Psoas muscle (tissue), 8 donors: ENCODE measurements around the gene PGAP6. TPM values are rescaled to one million over a fixed set of nuclear protein-coding genes. Genes with fewer than 3 reads are reported as not detected.

Experiments
- ATAC-seq, 4 donors: fragments of 200-7000 bp; cut with Tn5 transposase; one replicate each; pipeline ENCODE4 v1.9.1; 2020; ENCODE audit warnings: moderate library complexity in 3 of 4, mild to moderate bottlenecking in 2 of 4
- DNase-seq, 2 donors: peaks; one replicate each; pipeline ENCODE4 v3.0.0-alpha.2; 2020
- H3K27ac ChIP-seq: fragments of 200-600 bp; one replicate; pipeline ENCODE4 v1.8.0; 2022
- H3K27me3 ChIP-seq, 3 donors: fragments of 200-600 bp in 1 of 3; one replicate each; pipeline versions ENCODE4 v1.6.1 to v1.8.0; 2013 to 2022; ENCODE audit warnings: low read length in 2 of 3, mild to moderate bottlenecking in 2 of 3, moderate library complexity in 1 of 3; ENCODE audit not compliant: insufficient read depth in 3 of 3
- H3K36me3 ChIP-seq, 2 donors: fragments of 200-600 bp in 1 of 2; one replicate each; pipeline versions ENCODE4 v1.6.1 to v1.8.0; 2013 to 2022; ENCODE audit warnings: low read depth in 1 of 2, mild to moderate bottlenecking in 1 of 2, moderate library complexity in 1 of 2; ENCODE audit not compliant: insufficient read depth in 1 of 2
- H3K4me1 ChIP-seq: fragments of 200-600 bp; one replicate; pipeline ENCODE4 v1.8.0; 2022
- H3K4me3 ChIP-seq: fragments of 200-600 bp; one replicate; pipeline ENCODE4 v1.8.0; 2022; ENCODE audit warnings: mild to moderate bottlenecking
- H3K9me3 ChIP-seq: fragments of 200-600 bp; one replicate; pipeline ENCODE4 v1.8.0; 2022
- WGBS, 3 donors: extraction: QIAGEN DNeasy Blood & Tissue Kit; methylation state at CpG; one replicate each; pipeline versions ENCODE4 v1.1.6 to v1.1.7; 2013; 5-methylcytosine and 5-hydroxymethylcytosine counted together
- intact Hi-C, 2 donors: fragments of 100-400 bp; cut with DNase I; formaldehyde crosslinking; loops; one replicate each; pipeline versions ENCODE4 v1.11.0 to v1.14.2; 2022
- polyA plus RNA-seq, 3 donors: library from polyadenylated mRNA; stranded (reverse); fragments of 200-250 nt; gene quantifications; one replicate each; pipeline ENCODE4 v1.2.3, GENCODE V29; 2013
- total RNA-seq, 4 donors: library from RNA; stranded (reverse); fragmentation: NEBNext Ultra II Directional in 2 of 4; extraction: Animal tissue kit (Norgen Biotek cat#: 25700) in 2 of 4; gene quantifications; one replicate each; pipeline versions ENCODE4 v1.2.1 to v1.2.4, GENCODE V29; 2021 to 2023
- TF ChIP-seq, protein P1 (sequence below): fragments of 200-600 bp; IDR thresholded peaks from one replicate; pipeline ENCODE4 v1.8.0; 2022; ENCODE audit warnings: antibody characterized with exemption
- donor health status: healthy with polysubstance abuse.
- donor health status: DM: no; HTN: no; CAD: no; lungs with moderate emphysema.
- donor health status: Bipolar disorder and iron deficiency.
- donor health status: healthy.
- donor health status: DM: yes; HTN: yes; CAD: no.
- donor health status: DM: no; HTN: no; CAD: no.
- donor health status: DM: no; HTN: no; CAD: no.
- donor health status: DM: yes; HTN: yes; CAD: no.

PGAP6 gene
- total and polyA plus RNA-seq, 7 donors = 26.0 to 46.9 (median 33.8) TPM

DNA sequence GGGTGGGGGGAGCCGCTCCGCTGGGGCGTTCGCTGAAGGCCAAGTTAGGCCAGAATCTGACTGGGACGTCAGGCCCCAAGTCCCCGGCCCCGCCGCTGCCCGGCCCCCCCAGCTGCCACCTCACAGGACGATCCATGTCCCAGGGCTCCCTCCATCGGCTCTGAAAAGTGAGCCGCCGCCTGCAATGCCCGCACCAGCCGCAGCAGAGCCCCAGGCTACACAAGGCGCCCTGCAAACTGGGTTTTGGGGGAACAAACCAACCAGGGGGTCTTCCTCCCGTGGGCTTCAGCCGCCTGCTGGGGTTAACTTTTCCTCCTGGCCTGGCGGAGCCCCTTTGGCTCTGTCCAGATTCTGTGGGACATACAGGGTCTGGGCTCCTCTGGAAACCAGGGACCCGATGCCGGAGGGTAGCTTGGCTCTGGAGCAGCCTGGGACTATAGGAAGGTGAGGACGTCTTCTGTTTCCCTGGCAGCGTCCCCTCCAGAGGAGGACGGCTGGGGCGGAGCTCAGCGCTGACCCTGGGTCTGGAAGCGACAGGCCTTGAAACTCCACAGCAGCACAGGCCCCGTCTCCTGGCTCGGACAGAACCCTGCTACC lies 16.1 kb upstream of the PGAP6 start:
- Histone ChIP-seq H3K4me3 (peak overlapping the region; percentile 71), H3K4me1 (peaks cover 21% of the 10 kb centered on the region), H3K36me3 (peaks cover 0 to 3% of the 10 kb centered on the region in 2 donors), H3K27me3 (no peaks in the 10 kb centered on the region), H3K9me3 (no peaks in the 10 kb centered on the region), H3K27ac (peak overlapping the region; percentile 72)
- DNase-seq = peak; percentile 76 to 91
- WGBS, 3 donors = 15 to 33% (median 17%) methylated on average over 19 to 29 of the region's 29 CpGs
- TF ChIP-seq, protein P1, sequence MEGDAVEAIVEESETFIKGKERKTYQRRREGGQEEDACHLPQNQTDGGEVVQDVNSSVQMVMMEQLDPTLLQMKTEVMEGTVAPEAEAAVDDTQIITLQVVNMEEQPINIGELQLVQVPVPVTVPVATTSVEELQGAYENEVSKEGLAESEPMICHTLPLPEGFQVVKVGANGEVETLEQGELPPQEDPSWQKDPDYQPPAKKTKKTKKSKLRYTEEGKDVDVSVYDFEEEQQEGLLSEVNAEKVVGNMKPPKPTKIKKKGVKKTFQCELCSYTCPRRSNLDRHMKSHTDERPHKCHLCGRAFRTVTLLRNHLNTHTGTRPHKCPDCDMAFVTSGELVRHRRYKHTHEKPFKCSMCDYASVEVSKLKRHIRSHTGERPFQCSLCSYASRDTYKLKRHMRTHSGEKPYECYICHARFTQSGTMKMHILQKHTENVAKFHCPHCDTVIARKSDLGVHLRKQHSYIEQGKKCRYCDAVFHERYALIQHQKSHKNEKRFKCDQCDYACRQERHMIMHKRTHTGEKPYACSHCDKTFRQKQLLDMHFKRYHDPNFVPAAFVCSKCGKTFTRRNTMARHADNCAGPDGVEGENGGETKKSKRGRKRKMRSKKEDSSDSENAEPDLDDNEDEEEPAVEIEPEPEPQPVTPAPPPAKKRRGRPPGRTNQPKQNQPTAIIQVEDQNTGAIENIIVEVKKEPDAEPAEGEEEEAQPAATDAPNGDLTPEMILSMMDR = peak; percentile 49
- intact Hi-C loops = loop anchor here in 1 of 2 donors (5.0 kb wide), 1 partner anchor 129 kb away; the partner anchor contains the start of gene CAPN15
- peak; percentile 47 to 68 (median 54) for ATAC-seq

DNA sequence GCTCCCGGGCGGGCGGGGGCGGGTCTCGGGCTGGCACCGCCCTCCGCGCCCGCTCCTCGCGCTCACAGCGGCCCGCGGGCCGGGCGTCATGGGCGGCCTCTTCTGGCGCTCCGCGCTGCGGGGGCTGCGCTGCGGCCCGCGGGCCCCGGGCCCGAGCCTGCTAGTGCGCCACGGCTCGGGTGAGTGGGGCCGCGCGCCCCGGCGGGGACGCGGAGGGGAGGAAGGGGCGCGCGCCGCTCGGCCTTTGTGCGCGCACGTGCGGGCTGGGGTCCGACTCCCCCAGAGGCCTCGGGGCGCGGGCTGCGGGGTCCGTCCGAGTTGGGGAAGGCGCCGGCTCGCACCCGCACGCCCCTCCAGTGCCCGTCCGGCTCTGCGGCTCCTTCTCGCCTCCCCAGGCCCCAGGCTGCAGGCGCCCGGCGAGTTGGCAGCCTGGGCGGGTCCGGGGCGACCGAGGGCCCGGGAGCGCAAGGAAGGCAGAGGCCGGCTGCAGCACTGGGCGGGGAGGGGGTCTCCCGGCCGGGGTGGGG lies 15.4 kb upstream of the PGAP6 start, which contains the start of gene NME4:
NME4 (plus strand) TSS at position 65 of the 527 bp plus-strand sequence; CDS start at position 89, 24 bp downstream.
- Histone ChIP-seq H3K4me3 (peak within 1 kb of the TSS; percentile 71), H3K36me3 (peaks cover 0 to 3% of the 10 kb centered on the region in 2 donors), H3K4me1 (peaks cover 18% of the 10 kb centered on the region), H3K27ac (peak within 1 kb of the TSS; percentile 73), H3K27me3 (no peaks in the 10 kb centered on the region), H3K9me3 (no peaks in the 10 kb centered on the region)
- ATAC-seq (no peak), DNase-seq (no peak)
- WGBS, 3 donors = 0 to 1% (median 1%) methylated on average over 27 to 72 of the region's 75 CpGs
- TF ChIP-seq, protein P1 = no peak
- intact Hi-C loops = loop anchor here in 1 of 2 donors (5.0 kb wide), 1 partner anchor 130 kb away; the partner anchor contains the start of gene CAPN15

DNA sequence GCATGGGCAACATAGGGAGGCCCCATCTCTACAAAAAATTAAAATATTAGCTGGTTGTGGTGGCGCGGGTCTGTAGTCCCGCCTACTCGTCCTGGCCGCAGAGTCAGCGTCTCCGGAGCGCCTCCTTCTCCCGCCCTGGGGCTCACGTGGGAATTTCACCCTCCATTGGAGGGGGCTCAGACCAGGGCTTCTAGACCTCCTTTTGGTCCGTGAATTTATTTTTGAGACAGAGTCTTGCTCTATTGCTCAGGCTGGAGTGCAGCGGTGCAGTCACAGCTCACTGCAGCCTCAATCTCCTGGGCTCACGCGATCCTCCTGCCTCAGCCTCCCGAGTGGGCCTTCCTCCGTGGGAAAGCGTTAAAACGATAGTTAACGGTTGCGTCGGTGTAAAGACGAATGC lies 14.8 kb upstream of the PGAP6 start:
- Histone ChIP-seq H3K27ac (peak overlapping the region; percentile 73), H3K4me1 (peaks cover 17% of the 10 kb centered on the region), H3K36me3 (peaks cover 0 to 3% of the 10 kb centered on the region in 2 donors), H3K4me3 (peak overlapping the region; percentile 71), H3K9me3 (no peaks in the 10 kb centered on the region), H3K27me3 (no peaks in the 10 kb centered on the region)
- ATAC-seq = peak in 1 of 4 donors; percentile 24
- TF ChIP-seq, protein P1 = no peak
- peak in 1 of 2 donors; percentile 67 for DNase-seq
- WGBS, 3 donors = 3 to 15% (median 9%) methylated on average over 22 of the region's 22 CpGs
- intact Hi-C loops = loop anchor here in 1 of 2 donors (5.0 kb wide), 1 partner anchor 131 kb away; the partner anchor contains the start of gene CAPN15

DNA sequence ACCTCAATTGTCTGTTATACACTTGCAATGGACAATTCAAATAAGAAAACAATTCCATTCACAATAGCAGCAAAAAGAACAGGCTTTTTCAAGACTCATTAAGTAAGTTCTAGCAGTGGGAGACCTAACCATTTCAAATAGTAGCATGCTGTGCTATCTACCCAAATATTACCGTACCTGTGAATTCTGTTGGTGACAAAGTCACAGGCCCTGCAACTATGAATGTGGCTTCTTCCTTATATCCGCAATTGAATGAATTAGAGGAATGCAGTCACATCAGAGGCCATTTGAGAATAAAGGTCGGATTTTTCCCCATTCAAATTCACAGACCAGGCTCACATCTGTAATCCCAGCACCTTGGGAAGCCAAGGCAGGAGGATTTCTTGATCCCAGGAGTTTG lies 14.4 kb upstream of the PGAP6 start:
- intact Hi-C loops = loop anchor here in 1 of 2 donors (5.0 kb wide), 1 partner anchor 131 kb away; the partner anchor contains the start of gene CAPN15
- Histone ChIP-seq H3K27ac (peak overlapping the region; percentile 73), H3K4me3 (peak overlapping the region; percentile 71), H3K27me3 (no peaks in the 10 kb centered on the region), H3K9me3 (no peaks in the 10 kb centered on the region), H3K4me1 (peaks cover 17% of the 10 kb centered on the region), H3K36me3 (peaks cover 0 to 3% of the 10 kb centered on the region in 2 donors)
- WGBS, 3 donors = 41 to 57% (median 46%) methylated on average over 3 of the region's 3 CpGs
- TF ChIP-seq, protein P1 = no peak
- ATAC-seq = no peak
- no peak for DNase-seq
